ENCODE results near the gene FBXW12.

- TF ChIP-seq CTCF (IDR thresholded peaks at IDR 0.05; ENCODE audit: low read depth, low read length) = no peak
- TF ChIP-seq POLR2A (IDR thresholded peaks at IDR 0.05; ENCODE audit: extremely low read depth, insufficient read length) = no peak
Observed at GRCh38 chr3:48372377-48372770, 355 bp downstream of the FBXW12 start.
